Lung (tissue), 12 donors: Measurements from ENCODE around the gene TTYH2. TPM values are rescaled to one million over a fixed set of nuclear protein-coding genes. Genes with fewer than 3 reads are reported as not detected.

Experiments used
- ATAC-seq: fragments of 200-7000 bp; cut with Tn5 transposase; one replicate; pipeline ENCODE4 v1.9.1; 2020; ENCODE audit warnings: moderate number of reproducible peaks; ENCODE audit not compliant: insufficient read depth, low FRiP score
- DNase-seq, 3 donors: peaks; one replicate each; pipeline ENCODE4 v3.0.0-alpha.2; 2013 to 2017
- H3K27ac ChIP-seq, 2 donors: one replicate each; pipeline ENCODE4 v1.5.1; 2013; ENCODE audit warnings: mild to moderate bottlenecking in 2 of 2, moderate library complexity in 2 of 2, control low read depth in 1 of 2, inconsistent platforms in 1 of 2, low read depth in 1 of 2, low read length in 1 of 2
- H3K27me3 ChIP-seq, 3 donors: one replicate each; pipeline ENCODE4 v1.5.1; 2013; ENCODE audit warnings: low read length in 2 of 3; ENCODE audit not compliant: control insufficient read depth in 3 of 3, insufficient read depth in 3 of 3
- H3K36me3 ChIP-seq, 4 donors: one replicate each; pipeline ENCODE4 v1.5.1; 2013; ENCODE audit warnings: low read length in 4 of 4, mild to moderate bottlenecking in 1 of 4, moderate library complexity in 1 of 4; ENCODE audit not compliant: control insufficient read depth in 4 of 4, insufficient read depth in 4 of 4
- H3K4me1 ChIP-seq, 5 donors: one replicate each; pipeline ENCODE4 v1.5.1; 2013; ENCODE audit warnings: low read length in 5 of 5, mild to moderate bottlenecking in 2 of 5, moderate library complexity in 1 of 5; ENCODE audit not compliant: control insufficient read depth in 5 of 5, insufficient read depth in 5 of 5
- H3K4me3 ChIP-seq: one replicate; pipeline ENCODE4 v1.5.1; 2013; ENCODE audit warnings: mild to moderate bottlenecking, control low read depth, moderate library complexity
- H3K9ac ChIP-seq, 2 donors: one replicate each; pipeline ENCODE4 v1.5.1; 2013; ENCODE audit warnings: low read length in 2 of 2, control low read depth in 1 of 2; ENCODE audit not compliant: insufficient read depth in 1 of 2
- H3K9me3 ChIP-seq, 4 donors: one replicate each; pipeline ENCODE4 v1.5.1; 2013; ENCODE audit warnings: low read length in 3 of 4, mild to moderate bottlenecking in 1 of 4, moderate library complexity in 1 of 4; ENCODE audit not compliant: control insufficient read depth in 4 of 4, insufficient read depth in 3 of 4
- WGBS, 2 donors: extraction: QIAGEN DNeasy Blood & Tissue Kit; methylation state at CpG; one replicate each; pipeline ENCODE4 v1.1.7; 2013; 5-methylcytosine and 5-hydroxymethylcytosine counted together
- polyA plus RNA-seq, 2 donors: library from polyadenylated mRNA; stranded (reverse); fragments of 200-250 nt; gene quantifications; one replicate each; pipeline ENCODE4 v1.2.1, GENCODE V29; 2013
- total RNA-seq, 2 donors: library from RNA; depleted of rRNA in 1 of 2; stranded (reverse); fragments of >200 nt in 1 of 2; gene quantifications; one replicate each; pipeline ENCODE4 v1.2.1, GENCODE V29; 2014 to 2021
- TF ChIP-seq, protein P1 (sequence below): IDR thresholded peaks from 2 replicates; pipeline ENCODE4 v1.5.1; 2012; ENCODE audit warnings: mild to moderate bottlenecking; ENCODE audit errors: control extremely low read depth, extremely low read depth
- donor health status: control.
- donor health status: control.
- donor health status: Bipolar disorder and iron deficiency.
- donor health status: healthy.
- donor health status: DM: yes; HTN: yes; CAD: no.

The TTYH2 gene
- total and polyA plus RNA-seq, 4 donors = 2.3 to 10.6 (median 5.4) TPM

DNA sequence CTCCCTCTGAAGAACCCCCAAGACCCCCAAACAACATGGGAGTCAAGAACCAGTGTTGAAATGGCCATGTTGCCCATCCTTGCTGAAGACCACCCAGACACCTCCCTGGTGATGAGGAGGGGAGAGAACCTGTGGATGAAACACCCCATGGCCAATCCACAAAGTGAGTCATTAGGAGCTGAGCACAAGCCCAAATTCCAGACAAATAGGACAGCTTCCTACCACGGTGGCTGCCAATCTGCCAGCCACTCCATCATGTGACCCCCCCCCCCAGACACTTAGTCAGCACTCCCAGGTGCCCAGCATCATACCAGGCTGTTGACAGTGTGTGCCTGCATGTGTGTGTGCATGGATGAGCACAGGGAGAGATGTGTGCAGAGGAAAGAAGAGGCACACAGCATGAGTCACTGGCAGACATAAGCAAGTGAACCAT is 36.3 kb upstream of the TTYH2 start:
- H3K4me3 ChIP-seq = no peak overlapping the region
- DNase-seq = no peak
- H3K9ac ChIP-seq = no peak overlapping the region
- H3K27ac ChIP-seq = no peak overlapping the region
- peaks cover 0 to 3% (median 0%) of the 10 kb centered on the region in 5 donors for H3K4me1 ChIP-seq
- ATAC-seq = no peak
- H3K9me3 ChIP-seq = peaks cover 0 to 3% (median 0%) of the 10 kb centered on the region in 4 donors
- WGBS, 2 donors = 8% methylated on average over 1 of the region's 1 CpG
- H3K27me3 ChIP-seq = peaks cover 0 to 14% (median 5%) of the 10 kb centered on the region in 3 donors
- TF ChIP-seq, protein P1, sequence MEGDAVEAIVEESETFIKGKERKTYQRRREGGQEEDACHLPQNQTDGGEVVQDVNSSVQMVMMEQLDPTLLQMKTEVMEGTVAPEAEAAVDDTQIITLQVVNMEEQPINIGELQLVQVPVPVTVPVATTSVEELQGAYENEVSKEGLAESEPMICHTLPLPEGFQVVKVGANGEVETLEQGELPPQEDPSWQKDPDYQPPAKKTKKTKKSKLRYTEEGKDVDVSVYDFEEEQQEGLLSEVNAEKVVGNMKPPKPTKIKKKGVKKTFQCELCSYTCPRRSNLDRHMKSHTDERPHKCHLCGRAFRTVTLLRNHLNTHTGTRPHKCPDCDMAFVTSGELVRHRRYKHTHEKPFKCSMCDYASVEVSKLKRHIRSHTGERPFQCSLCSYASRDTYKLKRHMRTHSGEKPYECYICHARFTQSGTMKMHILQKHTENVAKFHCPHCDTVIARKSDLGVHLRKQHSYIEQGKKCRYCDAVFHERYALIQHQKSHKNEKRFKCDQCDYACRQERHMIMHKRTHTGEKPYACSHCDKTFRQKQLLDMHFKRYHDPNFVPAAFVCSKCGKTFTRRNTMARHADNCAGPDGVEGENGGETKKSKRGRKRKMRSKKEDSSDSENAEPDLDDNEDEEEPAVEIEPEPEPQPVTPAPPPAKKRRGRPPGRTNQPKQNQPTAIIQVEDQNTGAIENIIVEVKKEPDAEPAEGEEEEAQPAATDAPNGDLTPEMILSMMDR = no peak
- H3K36me3 ChIP-seq = no peaks in the 10 kb centered on the region

DNA sequence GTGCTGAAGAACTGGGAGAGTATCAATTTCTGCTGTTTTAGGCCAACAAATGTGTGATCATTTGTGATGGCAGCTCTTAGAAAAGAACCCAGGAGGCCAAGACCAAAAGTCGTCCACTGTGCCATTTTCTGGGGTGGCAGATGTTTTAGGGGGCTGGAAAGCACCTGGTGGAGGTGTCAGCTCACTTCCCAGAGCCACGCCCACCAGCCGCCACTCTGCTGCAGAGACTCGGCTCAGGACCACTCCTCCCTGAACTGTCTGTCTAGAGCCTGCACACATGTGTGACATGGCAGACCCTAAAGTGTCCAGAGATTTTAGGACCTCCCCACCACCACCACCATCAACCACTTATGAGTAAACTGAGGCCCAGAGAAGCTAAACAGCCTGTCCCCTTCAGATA is 33.8 kb upstream of the TTYH2 start:
- Histone ChIP-seq H3K27me3 (peaks cover 0 to 14% (median 5%) of the 10 kb centered on the region in 3 donors), H3K9ac (no peak overlapping the region), H3K36me3 (no peaks in the 10 kb centered on the region), H3K27ac (no peak overlapping the region), H3K4me3 (no peak overlapping the region), H3K4me1 (peaks cover 0 to 3% (median 0%) of the 10 kb centered on the region in 5 donors), H3K9me3 (peaks cover 0 to 2% (median 0%) of the 10 kb centered on the region in 4 donors)
- no peak for DNase-seq
- TF ChIP-seq, protein P1 = no peak
- 71 to 75% methylated on average over 4 of the region's 4 CpGs for WGBS, 2 donors
- no peak for ATAC-seq

DNA sequence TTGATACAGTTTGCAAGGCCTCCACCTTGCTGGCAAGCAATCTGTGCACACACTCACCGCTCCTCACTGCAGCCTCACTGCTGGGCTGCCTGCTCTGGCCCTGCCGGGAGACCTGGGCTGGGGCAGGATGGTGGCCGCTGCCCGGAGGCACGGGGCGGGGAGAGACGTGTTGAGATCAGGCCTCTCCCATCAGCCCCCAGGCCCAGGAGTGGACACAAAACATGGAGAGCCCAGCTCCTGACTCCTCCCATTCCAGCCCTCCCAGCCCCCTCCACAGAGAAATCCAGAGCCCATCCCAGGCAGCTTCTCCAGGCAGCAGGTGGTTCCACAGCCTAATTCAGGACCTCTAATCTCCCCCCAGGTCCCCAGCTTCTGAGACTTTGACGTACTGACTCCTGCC is 33.0 kb upstream of the TTYH2 start:
- peaks cover 0 to 9% (median 0%) of the 10 kb centered on the region in 3 donors for H3K27me3 ChIP-seq
- no peaks in the 10 kb centered on the region for H3K36me3 ChIP-seq
- no peak overlapping the region for H3K9ac ChIP-seq
- DNase-seq = no peak
- ATAC-seq = no peak
- no peak overlapping the region for H3K27ac ChIP-seq
- peaks cover 0 to 3% (median 0%) of the 10 kb centered on the region in 5 donors for H3K4me1 ChIP-seq
- H3K4me3 ChIP-seq = no peak overlapping the region
- TF ChIP-seq, protein P1 = no peak
- WGBS, 2 donors = 57 to 59% methylated on average over 8 of the region's 8 CpGs
- H3K9me3 ChIP-seq = peaks cover 0 to 2% (median 0%) of the 10 kb centered on the region in 4 donors

DNA sequence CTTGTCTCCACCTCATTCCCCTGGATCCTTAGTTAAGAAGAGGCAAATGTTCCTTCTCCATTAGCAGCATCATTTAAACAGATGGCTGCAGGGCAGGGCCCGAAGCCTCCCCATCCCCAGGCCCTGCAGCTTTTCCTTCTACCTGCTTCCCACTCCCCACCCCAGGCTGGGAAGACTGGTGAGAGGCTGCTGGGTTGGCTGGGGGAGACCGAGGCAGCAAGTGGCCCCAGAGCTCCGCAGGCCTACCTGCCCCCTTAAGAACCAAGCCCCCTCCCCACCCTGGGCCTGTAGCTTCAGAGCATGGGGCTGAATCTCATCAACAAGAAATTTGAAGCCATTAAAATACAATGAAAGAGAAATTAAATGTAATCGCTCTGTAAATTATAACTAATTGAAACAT is 32.0 kb upstream of the TTYH2 start:
- DNase-seq (no peak), ATAC-seq (no peak)
- H3K27me3 ChIP-seq = peaks cover 0 to 4% (median 0%) of the 10 kb centered on the region in 3 donors
- TF ChIP-seq, protein P1 = no peak
- no peak overlapping the region for H3K27ac ChIP-seq
- no peak overlapping the region for H3K9ac ChIP-seq
- WGBS, 2 donors = 92 to 93% methylated on average over 4 of the region's 4 CpGs
- peaks cover 0 to 2% (median 0%) of the 10 kb centered on the region in 5 donors for H3K4me1 ChIP-seq
- no peaks in the 10 kb centered on the region for H3K36me3 ChIP-seq
- H3K9me3 ChIP-seq = peaks cover 0 to 2% (median 0%) of the 10 kb centered on the region in 4 donors
- H3K4me3 ChIP-seq = no peak overlapping the region
